ENCODE data around the gene NECTIN3.

The NECTIN3 gene

DNA sequence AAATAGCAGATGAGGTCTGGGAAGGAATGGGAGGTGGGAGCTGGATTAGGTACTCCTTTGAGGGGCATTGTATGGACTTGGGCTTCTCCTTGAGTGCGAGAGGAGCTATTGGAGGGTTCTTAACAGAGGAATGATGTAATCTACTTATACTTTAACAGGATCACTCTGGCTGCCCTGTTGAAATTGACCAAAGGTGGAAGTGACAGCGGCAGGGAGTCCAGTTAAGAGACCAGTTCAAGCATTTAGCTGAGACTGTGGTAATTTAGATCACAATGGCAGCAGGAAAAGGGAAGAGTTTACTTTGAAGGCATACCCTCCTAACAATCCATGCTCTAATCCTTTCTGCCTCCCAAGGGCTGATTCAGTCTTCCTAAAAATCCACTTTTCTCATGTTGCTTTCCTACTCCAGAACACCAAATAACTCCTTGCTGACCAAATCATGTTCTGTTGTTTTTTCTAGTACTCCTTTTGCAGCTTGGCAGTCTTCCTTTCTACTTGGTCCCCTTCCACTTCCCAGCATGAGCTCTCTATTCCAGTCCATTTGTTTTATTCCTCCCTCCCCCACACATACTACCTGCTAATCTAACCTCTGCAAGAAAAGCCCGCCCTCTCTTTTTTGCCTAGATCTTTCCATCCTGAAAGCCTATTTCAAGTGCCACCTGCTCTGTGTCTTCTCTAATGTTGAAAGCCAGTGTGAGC is 139.4 kb downstream of the NECTIN3 start:
- TF ChIP-seq PAX5 (IDR thresholded peaks at IDR 0.05; ENCODE audit: insufficient read depth, low read length, severe bottlenecking): no peak
- no peak for TF ChIP-seq POLR2AphosphoS5 (IDR thresholded peaks at IDR 0.05; ENCODE audit: low read depth, low read length)
- TF ChIP-seq POLR2A (IDR thresholded peaks at IDR 0.05; ENCODE audit: low read depth, low read length): no peak
- no peak for TF ChIP-seq TAF1 (IDR thresholded peaks at IDR 0.05; ENCODE audit: low read depth, low read length)
- TF ChIP-seq SPI1 (IDR thresholded peaks at IDR 0.05; ENCODE audit: low read depth, low read length): no peak
- TF ChIP-seq POU2F2 (IDR thresholded peaks at IDR 0.05; ENCODE audit: low read depth, low read length): no peak
- DNase-seq (ENCODE audit: insufficient read length, low spot score) (no peak), FAIRE-seq (no peak)

DNA sequence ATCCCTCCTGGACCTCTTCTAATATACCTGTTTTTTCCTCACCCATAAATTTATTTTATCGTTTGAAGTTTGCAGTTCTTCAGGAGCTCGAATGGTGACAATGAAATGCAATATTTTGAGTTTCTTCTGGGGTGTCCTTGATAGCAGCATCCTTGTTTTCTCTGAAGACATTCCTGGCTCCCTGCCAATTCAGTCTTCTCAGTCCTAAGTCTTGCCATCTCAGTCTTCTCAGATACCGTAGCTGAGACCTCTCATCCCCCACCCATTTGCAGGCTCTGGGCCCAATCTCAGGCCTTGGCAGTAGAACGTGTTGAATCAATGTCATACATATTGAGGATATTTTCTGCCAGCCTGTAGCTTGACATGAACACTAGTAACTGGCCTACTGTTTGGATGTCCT is 140.9 kb downstream of the NECTIN3 start:
- no peak for DNase-seq (ENCODE audit: insufficient read length, low spot score)
- FAIRE-seq: no peak
- TF ChIP-seq POLR2A (IDR thresholded peaks at IDR 0.05; ENCODE audit: low read depth, low read length) (no peak), POLR2AphosphoS5 (IDR thresholded peaks at IDR 0.05; ENCODE audit: low read depth, low read length) (no peak), TAF1 (IDR thresholded peaks at IDR 0.05; ENCODE audit: low read depth, low read length) (no peak), SPI1 (IDR thresholded peaks at IDR 0.05; ENCODE audit: low read depth, low read length) (no peak), PAX5 (IDR thresholded peaks at IDR 0.05; ENCODE audit: insufficient read depth, low read length, severe bottlenecking) (no peak), POU2F2 (IDR thresholded peaks at IDR 0.05; ENCODE audit: low read depth, low read length) (no peak)

DNA sequence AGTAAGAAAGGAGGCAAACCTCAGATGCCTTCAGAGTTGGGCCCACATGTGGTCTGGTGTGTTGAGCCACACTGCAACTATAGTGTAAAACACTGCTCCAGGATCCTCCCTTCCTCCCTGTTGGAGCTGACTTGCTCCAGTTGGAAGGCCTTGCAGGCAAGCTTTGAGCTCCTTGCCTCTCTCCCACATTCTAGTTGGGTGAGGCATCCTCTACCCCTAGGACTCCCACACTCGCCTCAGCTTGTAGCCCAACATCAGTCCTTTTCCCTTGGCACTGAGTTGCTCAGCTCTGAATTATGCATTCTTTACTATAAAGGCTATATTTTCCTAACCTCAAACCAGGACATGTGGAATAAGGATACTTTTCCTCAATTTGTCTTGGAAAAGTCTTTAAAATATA is 143.9 kb downstream of the NECTIN3 start:
- DNase-seq (ENCODE audit: insufficient read length, low spot score) (no peak), FAIRE-seq (no peak)
- TF ChIP-seq POLR2AphosphoS5 (IDR thresholded peaks at IDR 0.05; ENCODE audit: low read depth, low read length) (no peak), SPI1 (IDR thresholded peaks at IDR 0.05; ENCODE audit: low read depth, low read length) (no peak), POU2F2 (IDR thresholded peaks at IDR 0.05; ENCODE audit: low read depth, low read length) (no peak), PAX5 (IDR thresholded peaks at IDR 0.05; ENCODE audit: insufficient read depth, low read length, severe bottlenecking) (no peak), TAF1 (IDR thresholded peaks at IDR 0.05; ENCODE audit: low read depth, low read length) (no peak), POLR2A (IDR thresholded peaks at IDR 0.05; ENCODE audit: low read depth, low read length) (no peak)

DNA sequence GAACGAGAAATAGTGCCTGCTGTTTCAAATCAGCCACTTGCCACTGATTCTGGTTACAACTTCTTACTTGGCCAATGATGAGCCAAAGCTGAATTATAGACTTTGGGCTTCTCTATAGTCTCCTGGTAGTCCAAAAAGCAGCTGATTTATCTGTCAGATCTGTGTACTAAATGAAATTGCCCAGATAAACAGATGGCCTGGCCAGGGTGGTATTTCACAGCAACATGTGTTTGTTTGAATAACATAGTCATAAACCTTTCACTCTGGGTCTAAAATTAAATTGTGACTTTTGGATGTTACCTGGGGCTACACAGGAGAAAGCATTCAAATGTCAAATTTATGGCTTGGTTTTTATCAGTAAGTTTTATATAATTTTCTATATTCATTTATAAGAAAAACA is 147.0 kb downstream of the NECTIN3 start:
- TF ChIP-seq PAX5 (IDR thresholded peaks at IDR 0.05; ENCODE audit: insufficient read depth, low read length, severe bottlenecking) (no peak), POLR2AphosphoS5 (IDR thresholded peaks at IDR 0.05; ENCODE audit: low read depth, low read length) (no peak), SPI1 (IDR thresholded peaks at IDR 0.05; ENCODE audit: low read depth, low read length) (no peak), TAF1 (IDR thresholded peaks at IDR 0.05; ENCODE audit: low read depth, low read length) (no peak), POU2F2 (IDR thresholded peaks at IDR 0.05; ENCODE audit: low read depth, low read length) (no peak), POLR2A (IDR thresholded peaks at IDR 0.05; ENCODE audit: low read depth, low read length) (no peak)
- DNase-seq (ENCODE audit: insufficient read length, low spot score) (no peak), FAIRE-seq (no peak)

DNA sequence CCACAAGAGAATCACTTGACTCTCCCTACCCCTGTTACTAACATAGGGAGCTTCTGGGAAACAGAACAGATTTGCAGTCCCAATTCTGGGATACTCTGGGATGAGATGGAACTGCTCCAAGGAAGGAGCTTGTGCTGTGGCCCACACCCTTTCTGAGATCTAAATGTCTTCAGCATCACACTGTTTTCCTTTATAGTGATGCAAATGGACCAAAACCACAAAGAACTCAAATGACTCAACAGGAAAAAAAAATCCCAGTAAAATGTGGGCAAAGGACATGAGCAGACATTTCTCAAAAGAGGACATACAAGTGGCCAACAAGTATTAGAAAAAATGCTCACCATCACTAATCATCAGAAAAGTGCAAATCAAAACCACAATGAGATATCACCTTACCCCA is 155.6 kb downstream of the NECTIN3 start:
- no peak for DNase-seq (ENCODE audit: insufficient read length, low spot score)
- no peak for FAIRE-seq
- no peak for TF ChIP-seq PAX5 (IDR thresholded peaks at IDR 0.05; ENCODE audit: insufficient read depth, low read length, severe bottlenecking)
- no peak for TF ChIP-seq TAF1 (IDR thresholded peaks at IDR 0.05; ENCODE audit: low read depth, low read length)
- no peak for TF ChIP-seq SPI1 (IDR thresholded peaks at IDR 0.05; ENCODE audit: low read depth, low read length)
- no peak for TF ChIP-seq POU2F2 (IDR thresholded peaks at IDR 0.05; ENCODE audit: low read depth, low read length)

DNA sequence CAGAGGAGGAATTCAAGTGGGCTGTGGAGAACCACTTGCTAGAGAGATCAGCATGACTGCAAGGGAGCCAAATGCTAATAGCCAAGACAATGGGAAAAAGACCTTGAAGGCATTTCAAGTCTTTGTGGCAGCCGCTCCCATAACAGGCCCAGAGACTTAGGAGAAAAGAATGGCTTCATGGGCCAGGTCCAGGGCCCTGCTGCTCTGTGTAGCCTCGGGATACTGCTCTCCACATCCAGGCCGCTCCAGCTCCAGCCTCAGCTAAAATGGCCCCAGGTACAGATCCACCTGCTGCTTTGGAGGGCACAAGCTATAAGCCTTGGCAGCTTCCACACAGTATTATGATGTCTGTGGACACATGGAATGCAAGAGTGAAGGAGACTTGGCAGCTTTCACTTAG is 157.7 kb downstream of the NECTIN3 start:
- FAIRE-seq: no peak
- TF ChIP-seq POLR2AphosphoS5 (IDR thresholded peaks at IDR 0.05; ENCODE audit: low read depth, low read length) (no peak), PAX5 (IDR thresholded peaks at IDR 0.05; ENCODE audit: insufficient read depth, low read length, severe bottlenecking) (no peak), POU2F2 (IDR thresholded peaks at IDR 0.05; ENCODE audit: low read depth, low read length) (no peak), SPI1 (IDR thresholded peaks at IDR 0.05; ENCODE audit: low read depth, low read length) (no peak), TAF1 (IDR thresholded peaks at IDR 0.05; ENCODE audit: low read depth, low read length) (no peak), POLR2A (IDR thresholded peaks at IDR 0.05; ENCODE audit: low read depth, low read length) (no peak)
- DNase-seq (ENCODE audit: insufficient read length, low spot score): no peak

DNA sequence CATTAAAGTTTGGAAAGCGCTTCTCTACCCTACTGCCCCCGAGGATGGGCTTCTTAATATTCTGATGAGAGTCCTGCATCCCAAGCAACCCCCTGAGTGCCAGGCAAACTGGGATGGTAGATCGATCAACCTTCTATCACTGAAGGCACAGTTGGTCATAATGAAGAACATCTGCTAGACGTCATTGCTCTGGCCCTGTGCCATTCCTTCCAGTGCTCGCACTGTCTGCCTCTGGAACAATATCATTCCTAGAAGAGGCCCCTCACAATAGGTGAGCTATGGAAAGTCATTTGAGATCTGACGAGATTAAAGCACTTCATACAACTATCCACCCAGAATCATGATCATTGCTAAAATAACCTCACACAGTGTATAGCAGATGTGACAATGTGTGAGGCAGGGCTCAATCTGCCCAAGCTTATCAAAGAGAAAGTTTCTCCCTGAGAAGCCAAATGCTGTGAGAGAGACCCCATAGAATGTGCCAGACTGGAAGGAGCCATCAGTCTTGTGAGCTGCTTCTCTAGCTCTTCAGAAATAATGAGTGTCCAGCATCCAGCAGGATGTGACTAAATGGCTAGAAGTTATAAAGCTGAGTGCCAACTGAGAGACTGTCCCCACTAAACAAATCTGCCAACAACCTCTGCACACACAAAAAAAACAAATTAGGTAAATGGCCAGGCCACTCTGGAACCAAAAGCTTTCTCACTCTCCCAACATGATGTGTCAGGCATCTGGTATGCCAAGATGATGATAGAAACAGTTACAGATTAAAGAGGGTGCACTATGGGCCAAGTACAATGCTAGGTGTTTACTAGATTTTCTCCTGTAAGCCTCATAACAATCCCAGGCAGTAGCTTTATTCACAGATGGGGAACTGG is 165.5 kb downstream of the NECTIN3 start:
- DNase-seq (ENCODE audit: insufficient read length, low spot score): no peak
- no peak for TF ChIP-seq POLR2AphosphoS5 (IDR thresholded peaks at IDR 0.05; ENCODE audit: low read depth, low read length)
- TF ChIP-seq POLR2A (IDR thresholded peaks at IDR 0.05; ENCODE audit: low read depth, low read length): no peak
- no peak for TF ChIP-seq PAX5 (IDR thresholded peaks at IDR 0.05; ENCODE audit: insufficient read depth, low read length, severe bottlenecking)
- TF ChIP-seq SPI1 (IDR thresholded peaks at IDR 0.05; ENCODE audit: low read depth, low read length): no peak
- no peak for TF ChIP-seq TAF1 (IDR thresholded peaks at IDR 0.05; ENCODE audit: low read depth, low read length)
- no peak for TF ChIP-seq POU2F2 (IDR thresholded peaks at IDR 0.05; ENCODE audit: low read depth, low read length)
- no peak for FAIRE-seq

DNA sequence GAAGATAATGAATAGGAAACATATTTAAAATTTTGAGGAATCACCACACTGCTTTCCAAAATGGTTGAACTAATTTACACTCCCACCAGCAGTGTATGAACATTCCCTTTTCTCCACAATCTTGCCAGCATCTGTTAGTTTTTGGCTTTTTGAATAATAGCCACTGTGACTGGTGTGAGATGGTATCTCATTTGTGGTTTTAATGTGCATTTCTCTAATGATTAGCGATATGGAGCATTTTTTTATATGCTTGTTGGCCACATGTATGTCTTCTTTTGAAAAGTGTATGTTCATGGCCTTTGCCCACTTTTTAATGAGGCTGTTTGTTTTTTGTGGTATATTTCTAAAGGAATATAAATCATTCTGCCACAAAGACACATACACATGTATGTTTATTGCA is 166.3 kb downstream of the NECTIN3 start:
- DNase-seq (ENCODE audit: insufficient read length, low spot score) (no peak), FAIRE-seq (no peak)
- TF ChIP-seq POLR2A (IDR thresholded peaks at IDR 0.05; ENCODE audit: low read depth, low read length) (no peak), POLR2AphosphoS5 (IDR thresholded peaks at IDR 0.05; ENCODE audit: low read depth, low read length) (no peak), TAF1 (IDR thresholded peaks at IDR 0.05; ENCODE audit: low read depth, low read length) (no peak), PAX5 (IDR thresholded peaks at IDR 0.05; ENCODE audit: insufficient read depth, low read length, severe bottlenecking) (no peak), POU2F2 (IDR thresholded peaks at IDR 0.05; ENCODE audit: low read depth, low read length) (no peak), SPI1 (IDR thresholded peaks at IDR 0.05; ENCODE audit: low read depth, low read length) (no peak)

DNA sequence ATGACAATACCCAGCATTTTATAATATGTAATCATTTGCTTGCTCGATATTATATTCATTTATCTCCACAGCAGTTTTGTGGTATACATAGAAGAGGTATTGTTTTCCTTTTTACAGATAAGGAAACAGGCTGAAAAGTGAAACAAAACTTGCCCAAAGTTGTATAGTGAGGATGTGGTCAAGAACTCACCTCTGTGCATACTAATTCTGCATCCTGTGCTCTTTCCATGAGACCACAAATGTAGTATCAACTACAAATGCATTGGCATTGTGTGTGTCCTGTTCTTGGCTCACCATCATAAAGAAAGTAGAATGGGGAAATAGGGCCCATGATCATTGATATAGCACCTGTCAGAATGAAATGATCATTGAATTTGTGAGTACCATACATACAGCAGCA is 167.3 kb downstream of the NECTIN3 start:
- peak; percentile 62 for FAIRE-seq
- TF ChIP-seq PAX5 (IDR thresholded peaks at IDR 0.05; ENCODE audit: insufficient read depth, low read length, severe bottlenecking): no peak
- TF ChIP-seq SPI1 (IDR thresholded peaks at IDR 0.05; ENCODE audit: low read depth, low read length): peak; percentile 19; the same call in 1 of the 2 replicates
- DNase-seq (ENCODE audit: insufficient read length, low spot score): no peak

Data from GM12891 (cell line).